Medulla oblongata (tissue), 1 donor: ENCODE data around the gene ODC1.
"Not testable (repeated sequence)": the region's sequence is repeated elsewhere in the genome, so short reads cannot be mapped to it uniquely, and the experiment has no call there.

ENCODE experiments used
- DNase-seq: peaks from one replicate; pipeline ENCODE4 v3.0.0-alpha.2; 2015; ENCODE audit errors: extremely low spot score

ODC1 gene

DNA sequence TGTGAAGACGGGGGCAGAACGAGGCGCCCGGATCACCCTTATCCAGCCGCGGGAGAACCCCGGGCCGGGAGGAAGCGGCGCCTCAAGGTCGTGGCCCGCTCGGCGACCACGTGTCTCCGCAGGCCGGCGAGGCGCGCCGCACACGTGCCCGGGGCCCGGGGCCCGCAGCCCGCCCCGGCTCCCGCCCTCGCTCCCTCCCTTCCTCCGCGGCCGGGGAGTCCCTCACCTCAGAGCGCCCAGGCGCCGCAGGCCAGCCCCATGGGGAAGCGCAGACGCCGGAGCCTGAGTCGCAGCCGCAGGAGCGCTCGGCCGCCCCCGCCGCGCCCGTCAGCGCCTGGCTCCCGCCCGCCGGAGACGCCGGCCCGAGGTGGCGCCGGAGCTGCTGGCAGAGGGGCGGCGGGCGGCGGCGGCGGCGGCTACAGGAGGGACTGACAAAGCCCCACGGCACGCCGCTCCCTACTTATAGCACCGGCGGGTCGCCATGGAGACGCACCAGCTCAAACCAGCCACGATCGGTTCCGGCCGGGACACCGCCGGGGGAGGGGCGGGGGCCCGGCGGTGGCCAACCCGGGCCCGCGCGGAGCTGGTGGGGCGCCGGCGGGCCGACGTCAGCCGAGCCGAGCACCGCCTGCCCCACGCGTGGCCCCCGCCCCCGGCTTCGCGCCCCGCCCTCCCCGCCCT lies at the start of gene ODC1:
Gene ODC1 (minus strand): TSS at position 433 of the 681 bp plus-strand sequence. CDS start 3,295 bp downstream, outside the sequence.
- DNase-seq = peak; percentile 91

GRCh38 chr2:10497797-10498251 lies 49.7 kb upstream of the ODC1 start:
- DNase-seq = no peak

GRCh38 chr2:10495988-10496313 lies 47.8 kb upstream of the ODC1 start:
- no peak for DNase-seq

DNA sequence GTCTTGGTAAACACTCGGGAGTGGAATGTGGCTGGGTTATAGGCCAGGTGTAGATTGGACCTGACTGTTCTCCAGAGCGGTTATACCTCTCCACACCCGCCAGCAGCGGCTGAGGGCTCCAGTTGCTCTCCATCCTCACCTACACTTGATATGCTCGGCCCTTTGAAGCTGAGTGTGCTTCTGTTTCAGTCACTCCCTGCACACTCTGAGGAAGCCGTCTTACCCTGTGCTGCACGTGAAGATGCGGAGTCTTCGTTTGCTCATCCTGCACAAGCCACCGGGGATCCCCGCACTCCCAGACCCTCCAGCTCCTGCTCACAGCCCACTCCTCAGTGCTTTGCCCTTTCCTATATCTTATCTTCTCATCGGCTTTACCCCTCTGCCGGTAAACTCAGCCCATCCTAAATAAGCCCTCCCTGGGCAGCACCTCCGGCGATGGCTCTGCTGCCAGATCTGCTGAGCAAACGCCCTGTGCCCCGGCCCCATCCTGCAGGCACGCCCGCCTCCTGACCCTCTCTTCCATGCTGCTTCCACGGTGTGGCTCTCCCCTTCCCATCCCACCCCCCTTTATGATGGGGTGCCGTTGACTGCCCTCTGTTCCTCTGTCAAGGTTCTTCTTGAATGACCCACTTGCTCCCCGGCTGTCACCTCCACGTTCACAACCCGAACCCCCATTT lies 47.3 kb upstream of the ODC1 start:
- DNase-seq = no peak

DNA sequence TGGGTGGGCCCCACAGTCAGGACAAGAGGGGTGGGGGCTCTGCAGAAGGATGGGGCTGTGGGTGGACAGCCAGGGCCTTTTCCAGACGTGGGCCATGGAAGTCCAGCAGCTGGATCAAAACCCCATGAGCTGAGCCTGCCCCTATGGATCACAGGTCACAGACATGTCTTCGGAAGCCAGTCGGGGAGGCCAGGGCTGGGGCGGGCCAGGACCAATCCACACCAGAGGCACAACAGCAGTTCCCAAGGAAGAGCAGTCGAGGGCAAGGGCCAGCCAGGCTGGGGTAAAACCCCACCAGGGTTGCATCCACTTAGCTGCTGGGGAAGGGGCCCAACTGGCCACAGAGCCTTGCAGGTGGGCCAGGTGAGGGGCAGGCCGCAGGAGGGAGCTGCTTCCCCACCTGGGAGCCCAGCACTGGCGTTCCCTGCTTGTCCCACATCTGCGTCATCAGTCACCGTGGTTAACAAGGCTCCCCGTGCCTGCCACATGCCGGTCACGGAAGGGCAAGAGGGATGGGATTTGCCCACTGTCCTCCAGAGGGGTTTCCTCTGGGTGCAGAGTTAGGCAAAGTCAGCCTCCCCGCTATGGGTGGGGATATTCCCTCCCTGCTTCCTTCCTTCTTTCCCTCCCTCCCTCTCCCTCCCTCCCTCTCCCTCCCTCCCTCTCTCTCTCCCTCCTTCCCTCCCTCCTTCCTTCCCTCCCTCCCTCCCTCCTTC lies 46.4 kb upstream of the ODC1 start:
- DNase-seq = no peak

GRCh38 chr2:10493634-10494281 lies 45.6 kb upstream of the ODC1 start:
- no peak for DNase-seq

GRCh38 chr2:10493075-10493633 lies 45.0 kb upstream of the ODC1 start:
- DNase-seq = no peak

GRCh38 chr2:10490806-10491291 lies 42.7 kb upstream of the ODC1 start:
- no peak for DNase-seq

DNA sequence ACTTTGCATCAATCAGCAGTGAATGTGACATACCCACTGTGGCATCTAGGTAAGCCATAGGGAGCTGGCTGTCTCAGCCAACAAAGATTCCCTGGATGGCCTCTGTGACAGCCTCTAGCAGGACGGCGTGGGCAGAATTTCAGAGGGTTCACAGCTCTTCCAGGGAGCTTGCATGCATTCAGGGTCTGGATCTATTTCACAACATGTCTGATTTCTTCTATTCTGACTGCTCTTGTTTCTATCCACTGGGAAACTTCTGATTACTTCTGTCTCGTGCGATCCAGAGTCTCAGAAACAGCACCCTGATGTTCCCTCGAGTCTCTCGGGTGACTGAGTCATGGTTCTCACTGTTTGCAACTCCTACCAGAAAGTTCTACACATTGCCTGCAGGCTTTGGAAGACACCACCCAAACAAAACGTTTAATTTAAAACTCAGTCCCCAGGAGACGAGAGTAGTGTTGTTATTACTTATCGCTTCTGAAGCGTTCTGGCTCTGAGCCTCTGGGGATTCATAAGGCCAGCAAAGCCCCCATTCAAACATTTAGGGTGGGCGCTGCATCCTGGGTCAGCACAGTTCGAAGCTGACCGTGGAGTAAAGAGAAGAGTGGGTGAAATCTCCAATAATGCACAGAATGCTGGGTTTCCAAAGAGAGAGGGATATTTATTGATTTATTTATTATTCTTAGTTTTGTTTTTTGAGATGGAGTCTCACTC lies 41.9 kb upstream of the ODC1 start:
- no peak for DNase-seq

- not testable (repeated sequence) for DNase-seq
Observed at GRCh38 chr2:10488142-10488541, 40.0 kb upstream of the ODC1 start.

- DNase-seq = not testable (repeated sequence)
Observed at GRCh38 chr2:10487741-10488104, 39.6 kb upstream of the ODC1 start.

- DNase-seq = no peak
Observed at GRCh38 chr2:10487081-10487740, 39.1 kb upstream of the ODC1 start.

DNA sequence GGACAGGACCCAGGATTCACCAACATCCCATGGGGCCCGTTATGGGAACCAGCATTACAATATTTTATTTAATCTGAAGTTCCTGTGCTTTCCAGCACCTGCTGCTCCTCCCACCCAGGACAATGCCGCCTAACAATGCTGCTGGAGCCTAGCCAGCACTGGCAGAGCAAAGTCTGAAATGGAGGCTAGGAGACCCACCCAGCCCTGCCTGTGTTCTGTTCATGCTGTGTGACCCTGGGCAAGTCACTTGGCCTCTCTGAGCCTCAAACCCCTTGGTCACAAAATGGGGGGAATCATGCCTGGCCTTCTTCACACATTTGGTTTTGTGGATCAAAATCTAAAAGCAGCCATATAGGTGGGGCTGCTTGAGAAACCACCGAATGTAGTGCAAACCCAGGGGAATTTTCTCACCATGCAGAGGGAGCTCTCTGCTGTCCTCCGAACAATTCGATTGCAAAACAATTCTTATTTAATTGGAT lies 38.5 kb upstream of the ODC1 start:
- no peak for DNase-seq

DNA sequence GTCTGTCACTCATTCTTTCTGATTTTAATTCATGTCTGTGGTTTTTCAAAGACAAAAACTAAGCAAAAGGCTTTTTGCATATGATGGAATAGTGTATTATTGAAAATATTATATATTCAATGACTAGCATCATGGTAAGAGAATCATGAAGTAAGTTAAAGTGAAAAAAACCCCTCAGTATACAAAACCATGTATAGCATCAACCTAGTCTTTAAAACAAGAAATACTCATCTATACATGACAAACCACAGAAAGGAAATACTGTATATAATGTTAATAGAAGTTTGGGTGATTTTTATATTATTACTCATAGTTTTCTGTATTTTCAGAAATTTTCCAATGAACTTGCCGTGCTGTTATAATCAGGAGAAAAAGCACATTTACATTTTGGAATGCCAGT lies 38.0 kb upstream of the ODC1 start:
- DNase-seq = no peak

GRCh38 chr2:10482913-10483312 lies 34.8 kb upstream of the ODC1 start:
- no peak for DNase-seq

DNA sequence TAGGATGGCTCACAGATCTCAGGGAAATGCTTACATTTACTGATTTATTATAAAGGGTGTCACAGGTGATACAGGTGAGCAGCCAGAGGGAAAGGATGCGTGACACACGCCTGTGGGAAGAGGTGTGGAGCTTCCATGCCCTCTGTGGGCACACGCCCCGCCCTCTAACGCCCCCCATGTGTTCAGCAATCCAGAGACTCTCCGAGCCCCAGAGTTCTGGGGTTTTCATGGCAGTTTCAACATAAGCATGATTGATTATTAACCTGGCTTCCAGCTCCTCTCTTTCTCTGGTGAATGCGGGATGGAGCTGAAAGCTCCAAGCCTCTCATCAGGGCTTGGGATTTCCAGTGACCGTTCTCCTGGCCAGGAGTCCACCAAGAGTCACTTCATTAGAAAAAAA lies 34.3 kb upstream of the ODC1 start:
- DNase-seq = no peak

GRCh38 chr2:10481666-10482157 lies 33.6 kb upstream of the ODC1 start:
- DNase-seq = no peak

DNA sequence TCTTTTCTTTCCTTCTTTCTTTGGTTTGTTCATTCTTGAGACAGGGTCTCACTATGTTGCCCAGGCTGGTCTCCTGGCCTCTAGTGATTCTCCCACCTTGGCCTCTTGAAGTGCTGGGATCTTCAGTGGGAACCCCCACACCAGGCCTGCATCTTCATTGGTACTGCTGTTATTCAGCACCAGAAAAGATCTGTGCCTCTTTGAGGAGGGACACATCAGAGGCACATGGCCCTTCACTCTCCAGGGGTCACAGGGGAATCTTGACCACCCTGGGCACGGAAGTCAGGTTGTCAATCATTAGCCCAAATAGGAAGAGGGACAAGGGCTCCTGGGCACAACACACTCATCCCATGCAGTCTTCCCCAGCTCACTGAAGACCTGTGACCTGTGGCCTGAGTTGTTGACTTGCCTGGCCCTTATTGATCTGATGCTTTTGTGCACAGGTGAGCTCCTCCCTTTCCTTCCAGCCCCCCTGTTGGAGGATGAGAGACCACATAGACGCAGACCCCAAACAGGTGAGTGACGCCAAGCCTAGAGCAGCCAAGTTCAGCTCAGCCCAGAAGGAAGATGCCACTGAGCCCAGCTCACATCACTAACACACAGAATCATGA lies 33.0 kb upstream of the ODC1 start:
- no peak for DNase-seq

DNA sequence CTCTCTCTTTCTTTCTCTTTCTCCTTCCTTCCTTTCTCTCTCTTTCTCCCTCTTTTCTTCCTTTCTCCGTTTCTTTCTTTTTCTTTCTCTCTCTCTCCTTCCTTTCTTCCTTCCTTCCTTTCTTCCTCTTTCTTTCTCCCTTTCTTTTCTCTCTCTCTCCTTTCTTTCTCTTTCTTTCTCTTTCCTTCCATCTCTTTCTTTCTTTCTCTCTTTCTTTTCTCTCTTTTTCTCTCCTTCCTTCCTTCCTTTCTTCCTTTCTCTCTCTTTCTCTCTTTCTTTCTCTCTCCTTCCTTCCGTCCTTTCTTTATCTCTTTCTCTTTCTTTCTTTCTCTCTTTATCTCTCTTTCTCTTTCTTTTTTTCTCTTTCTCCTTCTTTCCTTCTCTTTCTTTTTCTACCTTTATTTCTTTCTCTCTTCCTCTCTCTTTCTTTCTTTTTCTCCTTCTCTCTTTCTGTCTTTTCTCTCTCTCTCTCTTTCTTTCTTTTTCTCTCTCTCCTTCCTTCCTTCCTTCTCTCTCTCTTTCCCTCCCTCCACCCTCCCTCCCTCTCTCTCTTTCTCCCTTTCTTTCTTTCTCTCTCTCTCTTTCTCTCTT lies 32.3 kb upstream of the ODC1 start:
- DNase-seq = no peak

DNA sequence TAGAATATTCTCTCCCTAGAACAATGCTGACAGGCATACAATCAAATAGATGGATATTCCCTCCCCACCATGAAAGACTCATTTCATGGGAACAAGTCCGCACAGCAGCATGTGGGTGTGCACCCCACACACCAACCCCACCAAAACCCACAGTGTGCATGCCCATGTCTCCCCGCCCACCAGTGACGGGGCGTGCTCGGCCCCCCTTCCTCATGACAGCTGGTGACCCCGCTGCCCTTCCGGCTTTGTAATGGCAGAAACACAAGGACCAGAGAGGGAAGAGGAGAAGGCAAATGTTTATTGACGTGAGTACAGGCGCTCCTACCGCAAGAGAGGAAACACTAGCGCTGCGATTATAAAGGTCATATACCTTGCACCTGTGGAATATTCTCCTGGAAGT lies 30.8 kb upstream of the ODC1 start:
- no peak for DNase-seq
